GM21515 (cell line): ENCODE results near the gene FES.
"Not testable (repeated sequence)": the region's sequence is repeated elsewhere in the genome, so short reads cannot be mapped to it uniquely, and the experiment has no call there.

Experiments used
- ATAC-seq: cut with Tn5 transposase; IDR thresholded peaks from one replicate; pipeline ENCODE4 v1.9.1; 2021; ENCODE audit not compliant: unreplicated experiment

FES gene

GRCh38 chr15:90883976-90884718 is at the start of gene FES:
TSS of gene FES (plus strand) at chr15:90884504. CDS start at chr15:90885046, 542 bp downstream.
- no peak for ATAC-seq

GRCh38 chr15:90834626-90835025 is 49.7 kb upstream of the FES start:
- ATAC-seq: no peak

- ATAC-seq: no peak
Observed at GRCh38 chr15:90836296-90836871, 47.9 kb upstream of the FES start.

- ATAC-seq: no peak
Observed at GRCh38 chr15:90837094-90837493, 47.2 kb upstream of the FES start.

GRCh38 chr15:90838139-90838538 is 46.2 kb upstream of the FES start:
- ATAC-seq: no peak

- no peak for ATAC-seq
Observed at GRCh38 chr15:90838544-90838943, 45.8 kb upstream of the FES start.

GRCh38 chr15:90839187-90840071 is 44.9 kb upstream of the FES start:
- ATAC-seq: peak; percentile 84

GRCh38 chr15:90840157-90840855 is 44.0 kb upstream of the FES start:
- ATAC-seq: no peak

- no peak for ATAC-seq
Observed at GRCh38 chr15:90840954-90841353, 43.4 kb upstream of the FES start.

- no peak for ATAC-seq
Observed at GRCh38 chr15:90844696-90845095, 39.6 kb upstream of the FES start.

GRCh38 chr15:90845201-90845949 is 38.9 kb upstream of the FES start:
- peak; percentile 70 for ATAC-seq

- not testable (repeated sequence) for ATAC-seq
Observed at GRCh38 chr15:90849424-90849823, 34.9 kb upstream of the FES start.

GRCh38 chr15:90851114-90851513 is 33.2 kb upstream of the FES start:
- ATAC-seq: no peak

GRCh38 chr15:90851940-90852339 is 32.4 kb upstream of the FES start:
- no peak for ATAC-seq

GRCh38 chr15:90855139-90855538 is 29.2 kb upstream of the FES start:
- ATAC-seq: no peak

GRCh38 chr15:90857337-90857736 is 27.0 kb upstream of the FES start:
- ATAC-seq: no peak

- ATAC-seq: no peak
Observed at GRCh38 chr15:90857883-90858443, 26.3 kb upstream of the FES start.

GRCh38 chr15:90859234-90860131 is 24.8 kb upstream of the FES start:
- ATAC-seq: no peak

GRCh38 chr15:90860450-90860849 is 23.9 kb upstream of the FES start:
- no peak for ATAC-seq
